Loucy (cell line): ENCODE data around the gene TMEM178B.
"Not testable (repeated sequence)": the region's sequence is repeated elsewhere in the genome, so short reads cannot be mapped to it uniquely, and the experiment has no call there.

ENCODE experiments used
- H2AFZ ChIP-seq: fragments of 200-600 bp; sonication (generic); 2 replicates; pipeline ENCODE4 v1.6.0; 2016; ENCODE audit warnings: antibody characterized with exemption, mild to moderate bottlenecking, low read length, moderate library complexity
- H3F3A ChIP-seq: fragments of 200-600 bp; 2 replicates; pipeline ENCODE4 v1.6.0; 2016; ENCODE audit warnings: antibody characterized with exemption, low read depth, mild to moderate bottlenecking
- H3K27me3 ChIP-seq: fragments of 200-600 bp; sonication (generic); 2 replicates; pipeline ENCODE4 v1.6.1; 2014; ENCODE audit warnings: low read length, mild to moderate bottlenecking; ENCODE audit not compliant: insufficient read depth, poor library complexity, severe bottlenecking
- H3K36me3 ChIP-seq: fragments of 200-600 bp; sonication (generic); 2 replicates; pipeline ENCODE4 v1.6.1; 2016; ENCODE audit warnings: low read length; ENCODE audit not compliant: insufficient read depth
- H3K4me1 ChIP-seq: fragments of 200-600 bp; sonication (generic); 2 replicates; pipeline ENCODE4 v1.5.1; 2014; ENCODE audit warnings: low read length, mild to moderate bottlenecking; ENCODE audit not compliant: insufficient read depth, poor library complexity, severe bottlenecking
- H3K4me2 ChIP-seq: fragments of 200-600 bp; sonication (generic); 2 replicates; pipeline ENCODE4 v1.6.0; 2014; ENCODE audit warnings: antibody characterized with exemption, low read length, low read depth, mild to moderate bottlenecking; ENCODE audit not compliant: poor library complexity, severe bottlenecking
- H3K4me3 ChIP-seq: fragments of 200-600 bp; sonication (generic); 2 replicates; pipeline ENCODE4 v1.5.1; 2014; ENCODE audit warnings: low read length, mild to moderate bottlenecking, mixed read lengths; ENCODE audit not compliant: poor library complexity, severe bottlenecking
- H3K79me2 ChIP-seq: fragments of 200-600 bp; sonication (generic); 2 replicates; pipeline ENCODE4 v1.6.1; 2014; ENCODE audit warnings: low read length; ENCODE audit not compliant: insufficient read depth
- H3K9ac ChIP-seq: fragments of 200-600 bp; sonication (generic); 2 replicates; pipeline ENCODE4 v1.6.0; 2014; ENCODE audit warnings: mild to moderate bottlenecking, low read depth, low read length, moderate library complexity; ENCODE audit not compliant: poor library complexity, severe bottlenecking
- H3K9me2 ChIP-seq: fragments of 200-600 bp; sonication (generic); replicated peaks from 2 replicates; pipeline ENCODE4 v1.6.1; 2016; ENCODE audit warnings: low read depth, low read length, mixed read lengths
- H3K9me3 ChIP-seq: fragments of 200-600 bp; sonication (generic); 2 replicates; pipeline ENCODE4 v1.6.1; 2014; ENCODE audit warnings: mild to moderate bottlenecking, antibody characterized with exemption, low read length, low read depth; ENCODE audit not compliant: insufficient read depth
- H4K20me1 ChIP-seq: fragments of 200-600 bp; sonication (generic); 2 replicates; pipeline ENCODE4 v1.6.0; 2014; ENCODE audit warnings: antibody characterized with exemption, low read length, mild to moderate bottlenecking; ENCODE audit not compliant: insufficient read depth, poor library complexity, severe bottlenecking
- CTCF ChIP-seq: fragments of 200-600 bp; sonication (generic); conservative IDR thresholded peaks from 2 replicates; pipeline ENCODE4 v1.5.1; 2014; ENCODE audit warnings: mild to moderate bottlenecking, antibody characterized with exemption, low read length
- EZH2phosphoT487 ChIP-seq: fragments of 200-600 bp; IDR thresholded peaks from 2 replicates; pipeline ENCODE4 v1.6.1; 2018; ENCODE audit warnings: antibody characterized with exemption, mild to moderate bottlenecking, moderate library complexity, borderline replicate concordance

TMEM178B gene

GRCh38 chr7:141057788-141058187 lies 16.1 kb upstream of the TMEM178B start:
- Histone ChIP-seq H2AFZ (no peak overlapping the region), H3F3A (no peaks in the 10 kb centered on the region), H3K27me3 (no peaks in the 10 kb centered on the region), H3K9me2 (no peaks in the 10 kb centered on the region), H4K20me1 (no peaks in the 10 kb centered on the region), H3K9me3 (no peaks in the 10 kb centered on the region), H3K36me3 (no peaks in the 10 kb centered on the region), H3K4me1 (no peaks in the 10 kb centered on the region), H3K4me2 (no peak overlapping the region), H3K79me2 (no peaks in the 10 kb centered on the region), H3K4me3 (no peak overlapping the region), H3K9ac (no peak overlapping the region)
- TF ChIP-seq CTCF = no peak
- no peak for TF ChIP-seq EZH2phosphoT487

GRCh38 chr7:141067856-141068255 lies 6.0 kb upstream of the TMEM178B start:
- not testable (repeated sequence) for H3K27me3 ChIP-seq, H3K4me3 ChIP-seq, H4K20me1 ChIP-seq, H3K4me2 ChIP-seq, H3K9me2 ChIP-seq, H3F3A ChIP-seq, H3K79me2 ChIP-seq, H3K9me3 ChIP-seq, H3K4me1 ChIP-seq, H3K9ac ChIP-seq, H3K36me3 ChIP-seq, H2AFZ ChIP-seq

- TF ChIP-seq CTCF = peak; percentile 55
- no peak for TF ChIP-seq EZH2phosphoT487
- no peaks in the 10 kb centered on the region for H3K4me1 ChIP-seq
- H3K9ac ChIP-seq = peak overlapping the region; percentile 72
- no peaks in the 10 kb centered on the region for H3K9me2 ChIP-seq
- H3K79me2 ChIP-seq = no peaks in the 10 kb centered on the region
- H3K4me2 ChIP-seq = peak overlapping the region; percentile 91
- H2AFZ ChIP-seq = peak overlapping the region; percentile 100
- no peaks in the 10 kb centered on the region for H3K36me3 ChIP-seq
- no peaks in the 10 kb centered on the region for H3F3A ChIP-seq
- H3K9me3 ChIP-seq = no peaks in the 10 kb centered on the region
- H3K4me3 ChIP-seq = peak overlapping the region; percentile 77
- no peaks in the 10 kb centered on the region for H3K27me3 ChIP-seq
- H4K20me1 ChIP-seq = no peaks in the 10 kb centered on the region
Observed at GRCh38 chr7:141071260-141071854, 2.5 kb upstream of the TMEM178B start.

GRCh38 chr7:141071855-141072547 lies 1.9 kb upstream of the TMEM178B start:
- Histone ChIP-seq H3K4me2 (peak overlapping the region; percentile 91), H3K9me2 (no peaks in the 10 kb centered on the region), H3K27me3 (no peaks in the 10 kb centered on the region)

More at GRCh38 chr7:141071855-141072547, 1.9 kb upstream of the TMEM178B start:
- H3K36me3 ChIP-seq = no peaks in the 10 kb centered on the region
- no peaks in the 10 kb centered on the region for H3F3A ChIP-seq
- TF ChIP-seq EZH2phosphoT487 = no peak
- TF ChIP-seq CTCF = no peak
- peak overlapping the region; percentile 77 for H3K4me3 ChIP-seq
- H3K9ac ChIP-seq = peak overlapping the region; percentile 72
- H3K79me2 ChIP-seq = no peaks in the 10 kb centered on the region
- H4K20me1 ChIP-seq = no peaks in the 10 kb centered on the region
- peak overlapping the region; percentile 100 for H2AFZ ChIP-seq
- no peaks in the 10 kb centered on the region for H3K9me3 ChIP-seq
- H3K4me1 ChIP-seq = no peaks in the 10 kb centered on the region
